ENCODE measurements around the gene VAC14. TPM values are rescaled to one million over a fixed set of nuclear protein-coding genes. Genes with fewer than 3 reads are reported as not detected.

The VAC14 gene
- total RNA-seq, 4 donors from 2014 or later: 20.1 to 47.8 (median 39.0) TPM

DNA sequence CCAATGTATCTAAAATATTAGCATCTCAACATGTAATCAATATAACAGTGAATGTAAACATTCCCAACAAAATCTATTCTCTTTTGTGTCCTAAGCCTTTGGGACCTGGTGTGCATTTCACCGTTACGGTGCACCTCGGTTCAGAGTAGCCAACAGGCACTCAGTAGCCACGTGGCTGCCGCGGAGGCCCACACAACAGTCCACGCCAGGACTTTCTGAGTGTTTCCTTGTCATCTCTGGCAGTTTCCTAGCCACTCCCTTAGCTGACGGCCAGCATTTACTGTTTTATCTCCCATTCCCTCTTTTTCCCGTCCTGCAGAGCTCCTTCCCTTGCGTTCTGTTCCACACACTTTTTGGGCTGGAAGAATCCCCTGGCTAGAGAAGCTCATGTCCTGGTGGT is 36.3 kb downstream of the VAC14 start:
- intact Hi-C loops (cut with DNase I; ENCODE audit: low total_unique reads): loop anchor here (5.0 kb wide), 1 partner anchor 82 kb away; no protein-coding TSS in a partner anchor
- TF ChIP-seq, protein P1, sequence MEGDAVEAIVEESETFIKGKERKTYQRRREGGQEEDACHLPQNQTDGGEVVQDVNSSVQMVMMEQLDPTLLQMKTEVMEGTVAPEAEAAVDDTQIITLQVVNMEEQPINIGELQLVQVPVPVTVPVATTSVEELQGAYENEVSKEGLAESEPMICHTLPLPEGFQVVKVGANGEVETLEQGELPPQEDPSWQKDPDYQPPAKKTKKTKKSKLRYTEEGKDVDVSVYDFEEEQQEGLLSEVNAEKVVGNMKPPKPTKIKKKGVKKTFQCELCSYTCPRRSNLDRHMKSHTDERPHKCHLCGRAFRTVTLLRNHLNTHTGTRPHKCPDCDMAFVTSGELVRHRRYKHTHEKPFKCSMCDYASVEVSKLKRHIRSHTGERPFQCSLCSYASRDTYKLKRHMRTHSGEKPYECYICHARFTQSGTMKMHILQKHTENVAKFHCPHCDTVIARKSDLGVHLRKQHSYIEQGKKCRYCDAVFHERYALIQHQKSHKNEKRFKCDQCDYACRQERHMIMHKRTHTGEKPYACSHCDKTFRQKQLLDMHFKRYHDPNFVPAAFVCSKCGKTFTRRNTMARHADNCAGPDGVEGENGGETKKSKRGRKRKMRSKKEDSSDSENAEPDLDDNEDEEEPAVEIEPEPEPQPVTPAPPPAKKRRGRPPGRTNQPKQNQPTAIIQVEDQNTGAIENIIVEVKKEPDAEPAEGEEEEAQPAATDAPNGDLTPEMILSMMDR (IDR thresholded peaks at IDR 0.05): no peak
- TF ChIP-seq POLR2A (IDR thresholded peaks at IDR 0.05): no peak
- DNase-seq (ENCODE audit: low spot score in 2 of 2): no peak
- H3K4me3 ChIP-seq (ENCODE audit: low read depth, poor library complexity, severe bottlenecking): no peak overlapping the region
- WGBS, 2 donors: 72 to 89% methylated on average over 10 of the region's 10 CpGs

DNA sequence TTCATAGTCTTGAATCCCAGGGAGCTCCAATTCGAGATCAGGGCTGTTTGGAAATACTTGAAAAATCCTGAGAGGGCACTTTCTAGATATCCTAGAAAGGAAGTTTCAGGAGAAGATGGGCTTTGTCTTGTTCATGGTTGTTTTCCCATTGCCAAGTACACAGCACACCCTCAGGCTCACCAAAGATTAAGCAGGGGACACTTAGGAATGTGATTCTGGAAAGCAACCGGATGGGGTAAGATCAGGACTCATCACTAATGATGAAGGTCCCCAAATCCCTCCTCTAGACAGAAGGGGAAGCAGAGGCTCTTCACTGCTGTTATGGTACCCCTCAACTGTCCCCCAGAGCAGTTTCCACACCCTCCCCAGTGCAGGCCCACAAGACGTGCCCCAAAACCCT is 40.7 kb downstream of the VAC14 start:
- WGBS, 2 donors: 57 to 66% methylated on average over 3 of the region's 3 CpGs
- intact Hi-C loops (cut with DNase I; ENCODE audit: low total_unique reads): loop anchor here (5.0 kb wide), 1 partner anchor 78 kb away; no protein-coding TSS in a partner anchor
- DNase-seq (ENCODE audit: low spot score in 2 of 2): no peak
- no peak for TF ChIP-seq POLR2A (IDR thresholded peaks at IDR 0.05)
- TF ChIP-seq, protein P1 (IDR thresholded peaks at IDR 0.05): no peak
- H3K4me3 ChIP-seq (ENCODE audit: low read depth, poor library complexity, severe bottlenecking): no peak overlapping the region

DNA sequence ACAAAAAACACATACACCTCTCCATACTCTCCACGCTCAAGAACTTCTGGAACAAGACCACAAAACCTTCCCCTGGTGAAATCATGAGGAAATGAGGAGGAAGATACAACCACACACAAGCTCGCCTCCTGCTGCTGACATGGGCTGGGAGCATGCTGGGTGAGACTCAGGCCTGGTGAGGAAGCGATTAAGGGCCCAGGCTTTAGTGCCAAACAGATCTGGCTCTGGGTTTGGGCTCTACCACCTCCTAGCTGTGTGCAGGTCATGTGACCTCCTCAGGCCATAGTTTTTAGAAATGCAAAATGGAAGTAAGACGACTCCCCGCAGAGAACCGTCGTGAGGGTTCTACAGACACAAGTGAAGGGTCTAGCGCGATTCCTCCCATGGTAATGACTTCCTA is 41.3 kb downstream of the VAC14 start:
- intact Hi-C loops (cut with DNase I; ENCODE audit: low total_unique reads): loop anchor here (5.0 kb wide), 1 partner anchor 77 kb away; no protein-coding TSS in a partner anchor
- TF ChIP-seq, protein P1 (IDR thresholded peaks at IDR 0.05): no peak
- TF ChIP-seq POLR2A (IDR thresholded peaks at IDR 0.05): no peak
- no peak for DNase-seq (ENCODE audit: low spot score in 2 of 2)
- WGBS, 2 donors: 75 to 77% methylated on average over 9 of the region's 9 CpGs
- no peak overlapping the region for H3K4me3 ChIP-seq (ENCODE audit: low read depth, poor library complexity, severe bottlenecking)

DNA sequence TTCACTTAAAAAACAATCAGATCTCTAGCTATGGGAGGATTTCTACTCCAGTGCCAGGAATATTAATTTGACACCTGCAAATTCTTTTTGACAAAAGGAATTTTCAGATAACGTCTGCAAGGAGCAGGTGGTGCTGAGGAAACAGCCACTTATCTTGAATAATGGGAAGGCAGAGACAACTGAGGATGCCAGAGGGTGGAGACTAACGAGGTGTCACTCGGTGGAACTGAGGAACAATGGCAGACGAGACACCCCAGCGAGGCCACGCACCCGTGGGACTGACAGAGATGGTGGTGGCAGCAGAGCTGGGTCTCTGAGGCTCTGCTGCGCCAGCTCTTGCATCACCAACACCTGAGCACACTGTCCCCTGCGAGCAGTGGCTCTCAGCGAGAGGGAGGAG is 42.2 kb downstream of the VAC14 start:
- intact Hi-C loops (cut with DNase I; ENCODE audit: low total_unique reads): no loop called here
- WGBS, 2 donors: 59 to 76% methylated on average over 10 of the region's 10 CpGs
- TF ChIP-seq, protein P1 (IDR thresholded peaks at IDR 0.05): no peak
- TF ChIP-seq POLR2A (IDR thresholded peaks at IDR 0.05): no peak

DNA sequence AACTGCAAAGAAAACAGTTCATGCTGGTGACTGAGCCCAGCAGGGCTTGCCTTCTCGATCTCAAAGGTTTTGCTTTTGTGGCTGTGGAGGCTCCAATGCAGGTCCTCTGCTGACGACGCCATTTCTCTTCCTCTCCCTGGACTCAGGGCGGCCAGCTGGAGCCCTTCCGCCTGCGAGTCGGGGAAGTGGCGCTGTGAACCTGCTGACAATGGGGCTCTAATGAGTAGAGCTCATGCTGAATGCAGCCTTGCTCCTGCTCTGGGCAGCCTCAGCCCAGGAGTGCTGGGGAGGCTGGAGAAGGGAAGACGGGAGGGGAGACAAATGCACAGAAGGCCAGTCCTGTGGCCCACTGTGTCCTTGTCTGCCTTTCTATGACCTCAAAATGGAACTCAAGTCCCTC is 43.8 kb downstream of the VAC14 start:
- WGBS, 2 donors: 98 to 100% methylated on average over 9 of the region's 9 CpGs
- TF ChIP-seq, protein P1 (IDR thresholded peaks at IDR 0.05): no peak
- TF ChIP-seq POLR2A (IDR thresholded peaks at IDR 0.05): no peak
- DNase-seq (ENCODE audit: low spot score in 2 of 2): no peak
- intact Hi-C loops (cut with DNase I; ENCODE audit: low total_unique reads): no loop called here
- H3K4me3 ChIP-seq (ENCODE audit: low read depth, poor library complexity, severe bottlenecking): no peak overlapping the region

More for the DNA sequence above, 42.2 kb downstream of the VAC14 start:
- no peak for DNase-seq (ENCODE audit: low spot score in 2 of 2)
- H3K4me3 ChIP-seq (ENCODE audit: low read depth, poor library complexity, severe bottlenecking): no peak overlapping the region

DNA sequence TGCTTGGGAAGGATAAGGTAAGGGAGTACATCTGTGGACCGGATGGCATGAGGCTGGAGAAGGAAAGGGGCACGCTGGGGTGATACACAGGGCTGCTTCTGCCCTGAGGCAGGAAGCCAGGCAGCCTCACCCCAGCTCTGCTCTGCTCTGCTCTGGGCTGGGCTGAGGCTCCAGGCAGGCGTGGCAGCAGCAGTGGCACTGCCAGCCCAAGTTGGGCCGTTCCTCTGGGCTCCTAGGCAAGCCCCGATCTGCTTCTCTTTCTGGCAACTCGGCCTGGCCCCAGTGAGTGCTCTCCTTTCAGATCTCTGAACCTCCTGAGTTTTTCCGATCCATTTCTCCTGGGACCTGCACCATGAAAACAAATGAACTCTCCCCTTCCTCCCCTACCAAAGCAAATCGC is 44.9 kb downstream of the VAC14 start:
- 58 to 77% methylated on average over 7 to 8 of the region's 8 CpGs for WGBS, 2 donors
- intact Hi-C loops (cut with DNase I; ENCODE audit: low total_unique reads): no loop called here
- no peak for DNase-seq (ENCODE audit: low spot score in 2 of 2)
- no peak overlapping the region for H3K4me3 ChIP-seq (ENCODE audit: low read depth, poor library complexity, severe bottlenecking)
- TF ChIP-seq, protein P1 (IDR thresholded peaks at IDR 0.05): no peak
- no peak for TF ChIP-seq POLR2A (IDR thresholded peaks at IDR 0.05)

Measured in lower leg skin (tissue), 4 donors.